HL-60 (cell line): ENCODE measurements around the gene LRRC31.

Experiments used
- CTCF ChIP-seq: IDR thresholded peaks from one replicate; pipeline ENCODE4 v1.5.1; 2011; ENCODE audit warnings: low read length, control low read depth, inconsistent platforms; ENCODE audit not compliant: insufficient read depth
- GABPA ChIP-seq: IDR thresholded peaks from 2 replicates; pipeline ENCODE4 v1.6.1; 2012; ENCODE audit warnings: low read depth
- POLR2AphosphoS5 ChIP-seq: IDR thresholded peaks from 2 replicates; pipeline ENCODE4 v1.6.1; 2012; ENCODE audit warnings: low read depth
- TF ChIP-seq, protein P1 (sequence below): IDR thresholded peaks from 2 replicates; pipeline ENCODE4 v1.6.1; 2012; ENCODE audit warnings: low read depth; ENCODE audit not compliant: insufficient replicate concordance

- TF ChIP-seq CTCF: no peak
- TF ChIP-seq GABPA: no peak
- TF ChIP-seq, protein P1, sequence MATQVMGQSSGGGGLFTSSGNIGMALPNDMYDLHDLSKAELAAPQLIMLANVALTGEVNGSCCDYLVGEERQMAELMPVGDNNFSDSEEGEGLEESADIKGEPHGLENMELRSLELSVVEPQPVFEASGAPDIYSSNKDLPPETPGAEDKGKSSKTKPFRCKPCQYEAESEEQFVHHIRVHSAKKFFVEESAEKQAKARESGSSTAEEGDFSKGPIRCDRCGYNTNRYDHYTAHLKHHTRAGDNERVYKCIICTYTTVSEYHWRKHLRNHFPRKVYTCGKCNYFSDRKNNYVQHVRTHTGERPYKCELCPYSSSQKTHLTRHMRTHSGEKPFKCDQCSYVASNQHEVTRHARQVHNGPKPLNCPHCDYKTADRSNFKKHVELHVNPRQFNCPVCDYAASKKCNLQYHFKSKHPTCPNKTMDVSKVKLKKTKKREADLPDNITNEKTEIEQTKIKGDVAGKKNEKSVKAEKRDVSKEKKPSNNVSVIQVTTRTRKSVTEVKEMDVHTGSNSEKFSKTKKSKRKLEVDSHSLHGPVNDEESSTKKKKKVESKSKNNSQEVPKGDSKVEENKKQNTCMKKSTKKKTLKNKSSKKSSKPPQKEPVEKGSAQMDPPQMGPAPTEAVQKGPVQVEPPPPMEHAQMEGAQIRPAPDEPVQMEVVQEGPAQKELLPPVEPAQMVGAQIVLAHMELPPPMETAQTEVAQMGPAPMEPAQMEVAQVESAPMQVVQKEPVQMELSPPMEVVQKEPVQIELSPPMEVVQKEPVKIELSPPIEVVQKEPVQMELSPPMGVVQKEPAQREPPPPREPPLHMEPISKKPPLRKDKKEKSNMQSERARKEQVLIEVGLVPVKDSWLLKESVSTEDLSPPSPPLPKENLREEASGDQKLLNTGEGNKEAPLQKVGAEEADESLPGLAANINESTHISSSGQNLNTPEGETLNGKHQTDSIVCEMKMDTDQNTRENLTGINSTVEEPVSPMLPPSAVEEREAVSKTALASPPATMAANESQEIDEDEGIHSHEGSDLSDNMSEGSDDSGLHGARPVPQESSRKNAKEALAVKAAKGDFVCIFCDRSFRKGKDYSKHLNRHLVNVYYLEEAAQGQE: no peak
- no peak for TF ChIP-seq POLR2AphosphoS5
Observed at GRCh38 chr3:169867584-169868210, 2.0 kb downstream of the LRRC31 start.
